Gastroesophageal sphincter (tissue), 3 donors: Measurements from ENCODE around the gene LIPC.

Experiments used
- CTCF ChIP-seq, 4 experiments: fragments of 200-600 bp in 2 of 4; fragments of 450-650 bp in 2 of 4; sonication (generic) in 1 of 4; IDR thresholded peaks; one replicate each; pipeline ENCODE4 v1.5.1; 2017 to 2019; ENCODE audit warnings: antibody characterized with exemption in 4 of 4, mild to moderate bottlenecking in 2 of 4, moderate library complexity in 2 of 4
- EP300 ChIP-seq: sonication (generic); formaldehyde crosslinking; IDR thresholded peaks from one replicate; pipeline ENCODE4 v1.6.1; 2017; ENCODE audit warnings: antibody characterized with exemption, mild to moderate bottlenecking
- POLR2A ChIP-seq, 2 donors: fragments of 450-650 bp; IDR thresholded peaks; one replicate each; pipeline ENCODE4 v1.6.1; 2017; ENCODE audit warnings: antibody characterized with exemption in 2 of 2, mild to moderate bottlenecking in 2 of 2, moderate library complexity in 1 of 2
- POLR2AphosphoS5 ChIP-seq: sonication (generic); formaldehyde crosslinking; IDR thresholded peaks from one replicate; pipeline ENCODE4 v1.6.1; 2017; ENCODE audit warnings: antibody characterized with exemption

- TF ChIP-seq POLR2A (IDR thresholded peaks at IDR 0.05): no peak
- no peak for TF ChIP-seq CTCF (IDR thresholded peaks at IDR 0.05)
- no peak for TF ChIP-seq EP300
- no peak for TF ChIP-seq POLR2AphosphoS5
Measured at GRCh38 chr15:58522391-58522790, 90.6 kb downstream of the LIPC start.
